UCSD-AML1 (cell line): Measurements from ENCODE around the gene CCDC121.

Source experiments
- DNase-seq: peaks from one replicate; lab custom pipeline; 2025; ENCODE audit not compliant: unreplicated experiment; lab: John Stamatoyannopoulos, UW

The CCDC121 gene

GRCh38 chr2:27582695-27583389, 46.0 kb downstream of the CCDC121 start, which contains the start of gene ZNF512:
Gene ZNF512 (plus strand): TSS chr2:27583042. CDS start chr2:27583113, 71 bp downstream.
- DNase-seq, result peak; percentile 95

- peak; percentile 27 for DNase-seq
Observed at GRCh38 chr2:27582129-27582694, 46.6 kb downstream of the CCDC121 start.

- DNase-seq, result peak; percentile 44
Observed at GRCh38 chr2:27581417-27582128, 47.2 kb downstream of the CCDC121 start.
